Hepatocyte (in vitro differentiated cells): ENCODE measurements around the gene TOLLIP.

Source experiments
- EZH2 ChIP-seq: fragments of 200-600 bp; sonication (generic); IDR thresholded peaks from 2 replicates; pipeline ENCODE4 v1.6.1; 2016; ENCODE audit warnings: antibody characterized with exemption, mild to moderate bottlenecking, borderline replicate concordance
- EZH2phosphoT487 ChIP-seq: fragments of 200-600 bp; sonication (generic); IDR thresholded peaks from one replicate; pipeline ENCODE4 v1.6.1; 2018; ENCODE audit warnings: antibody characterized with exemption, mild to moderate bottlenecking, low read depth, moderate library complexity; ENCODE audit not compliant: unreplicated experiment, severe bottlenecking
- TF ChIP-seq, protein P1 (sequence below): fragments of 200-600 bp; sonication (generic); IDR thresholded peaks from 2 replicates; pipeline ENCODE4 v1.5.1; 2016; ENCODE audit warnings: antibody characterized with exemption, mild to moderate bottlenecking; ENCODE audit not compliant: poor library complexity

DNA sequence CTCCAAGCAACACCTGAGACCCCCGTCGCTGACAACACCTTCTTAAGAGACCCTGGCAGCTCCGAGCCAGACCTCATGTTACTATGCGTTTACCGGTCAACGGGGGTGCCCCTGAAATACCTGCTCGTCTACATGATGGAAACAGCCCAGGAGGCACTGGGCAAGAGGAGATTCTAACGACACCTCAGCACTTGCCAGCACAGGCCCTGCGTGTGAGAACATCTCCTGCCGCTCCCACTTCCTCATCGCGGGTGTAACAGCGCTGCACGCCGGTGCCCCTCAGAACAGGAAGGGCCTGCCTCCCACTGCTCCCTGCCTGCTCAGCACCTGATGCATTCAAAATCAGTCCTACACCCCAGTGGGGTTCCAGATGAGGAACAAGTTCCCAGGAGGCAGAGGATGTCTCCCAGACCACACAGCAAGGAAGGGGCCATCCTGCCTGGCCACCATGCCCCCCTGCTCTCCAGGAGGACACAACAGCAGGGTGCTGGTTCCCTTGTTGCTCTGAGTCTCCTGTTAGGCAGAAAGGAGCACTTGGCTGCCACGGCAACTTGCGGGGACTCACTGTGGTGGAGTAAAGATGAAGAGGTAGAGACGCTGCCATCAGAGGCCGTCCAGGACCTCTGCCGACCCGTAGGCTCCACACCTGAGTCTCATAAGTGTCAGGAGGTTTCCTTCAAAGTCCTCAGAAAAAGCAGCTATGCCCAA is 2.1 kb downstream of the TOLLIP start:
- TF ChIP-seq, protein P1, sequence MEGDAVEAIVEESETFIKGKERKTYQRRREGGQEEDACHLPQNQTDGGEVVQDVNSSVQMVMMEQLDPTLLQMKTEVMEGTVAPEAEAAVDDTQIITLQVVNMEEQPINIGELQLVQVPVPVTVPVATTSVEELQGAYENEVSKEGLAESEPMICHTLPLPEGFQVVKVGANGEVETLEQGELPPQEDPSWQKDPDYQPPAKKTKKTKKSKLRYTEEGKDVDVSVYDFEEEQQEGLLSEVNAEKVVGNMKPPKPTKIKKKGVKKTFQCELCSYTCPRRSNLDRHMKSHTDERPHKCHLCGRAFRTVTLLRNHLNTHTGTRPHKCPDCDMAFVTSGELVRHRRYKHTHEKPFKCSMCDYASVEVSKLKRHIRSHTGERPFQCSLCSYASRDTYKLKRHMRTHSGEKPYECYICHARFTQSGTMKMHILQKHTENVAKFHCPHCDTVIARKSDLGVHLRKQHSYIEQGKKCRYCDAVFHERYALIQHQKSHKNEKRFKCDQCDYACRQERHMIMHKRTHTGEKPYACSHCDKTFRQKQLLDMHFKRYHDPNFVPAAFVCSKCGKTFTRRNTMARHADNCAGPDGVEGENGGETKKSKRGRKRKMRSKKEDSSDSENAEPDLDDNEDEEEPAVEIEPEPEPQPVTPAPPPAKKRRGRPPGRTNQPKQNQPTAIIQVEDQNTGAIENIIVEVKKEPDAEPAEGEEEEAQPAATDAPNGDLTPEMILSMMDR = no peak
- no peak for TF ChIP-seq EZH2
- TF ChIP-seq EZH2phosphoT487 = no peak
